Measurements from ENCODE around the gene BTBD16. TPM values are rescaled to one million over a fixed set of nuclear protein-coding genes. Genes with fewer than 3 reads are reported as not detected.

BTBD16 gene
- polyA plus RNA-seq = not detected

GRCh38 chr10:122271076-122271475, at the start of gene BTBD16:
Gene BTBD16 (plus strand): TSS chr10:122271296. CDS start chr10:122275082, 3,786 bp downstream.
- Mint-ChIP-seq H3K27ac (no peak within 1 kb of the TSS), H3K27me3 (ENCODE audit: low read depth in 3 of 3) (peaks cover 2 to 4% (median 2%) of the 10 kb centered on the region in 3 donors), H3K4me1 (no peaks in the 10 kb centered on the region), H3K4me3 (no peak within 1 kb of the TSS), H3K36me3 (no peaks in the 10 kb centered on the region), H3K9me3 (peaks cover 0 to 1% (median 0%) of the 10 kb centered on the region in 6 donors)
- DNase-seq = no peak

DNA sequence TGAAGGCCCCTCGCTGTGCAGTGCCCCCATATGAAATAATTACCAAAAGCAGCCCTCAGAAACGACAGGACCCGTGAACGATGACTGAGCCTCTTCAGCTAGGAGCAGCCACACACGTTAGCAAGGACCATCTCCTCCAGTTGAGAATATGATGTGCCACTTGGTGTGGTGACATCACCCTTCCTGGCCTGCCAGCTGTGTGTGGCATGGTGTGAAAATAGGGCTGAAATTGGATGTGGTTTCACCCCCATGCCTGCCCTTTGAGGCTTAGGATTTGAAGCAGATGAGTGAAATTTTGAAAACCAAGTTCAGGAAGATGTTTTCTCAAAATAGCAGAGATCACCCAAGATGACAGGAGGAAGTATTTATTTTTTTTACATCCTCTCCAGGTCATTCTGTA, 49.1 kb upstream of the BTBD16 start:
- Mint-ChIP-seq H3K36me3 (no peaks in the 10 kb centered on the region), H3K27me3 (ENCODE audit: low read depth in 3 of 3) (peaks cover 3 to 6% (median 6%) of the 10 kb centered on the region in 3 donors), H3K4me3 (no peak overlapping the region), H3K4me1 (no peaks in the 10 kb centered on the region), H3K9me3 (no peaks in the 10 kb centered on the region), H3K27ac (no peak overlapping the region)
- no peak for DNase-seq

DNA sequence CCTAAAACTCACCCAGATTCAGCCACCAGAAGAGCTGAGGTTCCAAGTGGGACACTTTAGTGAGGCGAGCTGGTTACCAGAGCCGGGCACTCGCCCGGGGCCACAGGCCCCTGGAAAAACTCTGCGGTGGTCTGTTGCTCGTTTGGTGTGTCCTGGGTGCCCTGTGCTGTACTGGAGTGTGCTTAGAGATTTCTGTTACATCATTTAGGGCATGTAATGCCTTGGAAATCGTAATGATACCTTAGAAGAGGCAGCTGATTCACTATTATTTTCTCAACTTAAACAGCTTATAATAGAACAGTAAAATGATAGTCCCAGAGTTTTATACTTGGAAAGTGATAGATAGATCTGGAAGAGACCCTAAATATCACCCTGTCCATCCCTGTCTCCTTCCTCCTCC, 48.5 kb upstream of the BTBD16 start:
- DNase-seq = no peak
- H3K4me1 Mint-ChIP-seq = no peaks in the 10 kb centered on the region
- H3K4me3 Mint-ChIP-seq = no peak overlapping the region
- H3K36me3 Mint-ChIP-seq = no peaks in the 10 kb centered on the region
- H3K27me3 Mint-ChIP-seq (ENCODE audit: low read depth in 3 of 3) = peaks cover 3 to 6% (median 6%) of the 10 kb centered on the region in 3 donors
- no peaks in the 10 kb centered on the region for H3K9me3 Mint-ChIP-seq
- H3K27ac Mint-ChIP-seq = no peak overlapping the region

DNA sequence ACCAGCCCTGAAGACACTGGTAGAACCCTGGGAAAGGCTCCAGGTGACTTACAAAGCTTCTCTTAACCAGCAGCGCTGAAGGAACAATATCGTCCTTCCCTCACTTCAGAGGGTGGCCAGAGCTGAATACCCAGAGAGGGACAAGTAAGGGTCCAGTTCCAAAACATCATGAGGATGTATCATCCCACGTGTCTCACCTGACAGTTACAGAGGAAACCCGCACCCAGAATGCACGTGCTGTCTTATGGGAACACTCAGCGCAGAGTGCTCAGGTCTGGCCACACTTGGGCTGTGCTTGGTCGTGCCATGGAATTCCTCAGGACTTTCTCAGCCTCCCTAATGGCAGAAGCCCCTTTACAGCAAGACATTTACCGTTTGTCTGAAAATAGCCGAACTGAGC, 46.9 kb upstream of the BTBD16 start:
- Mint-ChIP-seq H3K9me3 (no peaks in the 10 kb centered on the region), H3K36me3 (no peaks in the 10 kb centered on the region), H3K4me3 (no peak overlapping the region), H3K27ac (no peak overlapping the region), H3K4me1 (no peaks in the 10 kb centered on the region), H3K27me3 (ENCODE audit: low read depth in 3 of 3) (peaks cover under 1 to 4% (median 2%) of the 10 kb centered on the region in 3 donors)
- DNase-seq = no peak

DNA sequence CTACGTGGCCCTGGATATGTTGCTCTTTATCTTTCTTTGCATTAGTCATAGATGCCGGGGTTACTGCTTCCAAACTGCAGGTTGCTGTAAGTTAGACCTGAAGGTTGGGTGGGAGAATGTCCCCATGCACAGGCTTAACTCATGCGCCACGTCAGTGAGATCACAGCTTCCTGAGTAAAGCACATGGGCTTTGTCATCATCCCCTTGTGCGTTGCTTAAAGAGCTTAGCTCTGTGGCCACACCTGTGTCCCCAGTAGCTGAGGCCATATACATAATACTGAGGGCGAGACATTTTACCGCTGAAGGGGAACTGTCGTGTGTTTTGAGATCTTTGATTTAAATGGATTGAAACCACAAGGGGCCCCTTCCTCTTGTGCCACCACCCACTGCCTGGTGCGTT, 45.8 kb upstream of the BTBD16 start:
- no peak overlapping the region for H3K4me3 Mint-ChIP-seq
- H3K4me1 Mint-ChIP-seq = no peaks in the 10 kb centered on the region
- no peak overlapping the region for H3K27ac Mint-ChIP-seq
- H3K27me3 Mint-ChIP-seq (ENCODE audit: low read depth in 3 of 3) = peaks cover 0 to 3% (median 2%) of the 10 kb centered on the region in 3 donors
- H3K9me3 Mint-ChIP-seq = no peaks in the 10 kb centered on the region
- H3K36me3 Mint-ChIP-seq = no peaks in the 10 kb centered on the region
- DNase-seq = no peak

DNA sequence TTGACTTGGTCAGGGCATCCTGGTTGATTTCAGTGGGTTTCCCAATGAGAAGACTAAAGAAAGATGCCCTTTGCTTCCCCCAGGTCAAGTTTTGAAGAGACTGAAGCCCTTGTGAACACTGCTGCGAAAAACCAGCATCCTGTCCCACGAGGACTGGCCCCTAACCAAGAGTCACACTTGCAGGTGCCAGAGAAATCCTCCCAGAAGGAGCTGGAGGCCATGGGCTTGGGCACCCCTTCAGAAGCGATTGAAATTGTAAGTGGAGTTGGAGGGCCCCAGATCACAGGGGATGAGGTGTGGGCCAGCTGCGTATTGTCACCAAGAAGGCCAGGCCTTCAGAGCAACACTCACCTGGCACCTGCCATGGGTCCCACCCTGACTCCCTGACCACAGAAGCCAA, 43.3 kb upstream of the BTBD16 start:
- Mint-ChIP-seq H3K9me3 (no peaks in the 10 kb centered on the region), H3K27me3 (ENCODE audit: low read depth in 3 of 3) (peaks cover 0 to 3% (median 2%) of the 10 kb centered on the region in 3 donors), H3K27ac (no peak overlapping the region), H3K36me3 (no peaks in the 10 kb centered on the region), H3K4me3 (no peak overlapping the region), H3K4me1 (no peaks in the 10 kb centered on the region)
- DNase-seq = no peak

- Mint-ChIP-seq H3K9me3 (no peaks in the 10 kb centered on the region), H3K4me1 (no peaks in the 10 kb centered on the region), H3K36me3 (no peaks in the 10 kb centered on the region), H3K27me3 (ENCODE audit: low read depth in 3 of 3) (peaks cover 0 to 2% (median 0%) of the 10 kb centered on the region in 3 donors), H3K4me3 (no peak overlapping the region), H3K27ac (no peak overlapping the region)
- DNase-seq = no peak
Measured at GRCh38 chr10:122229666-122230065, 41.4 kb upstream of the BTBD16 start.

DNA sequence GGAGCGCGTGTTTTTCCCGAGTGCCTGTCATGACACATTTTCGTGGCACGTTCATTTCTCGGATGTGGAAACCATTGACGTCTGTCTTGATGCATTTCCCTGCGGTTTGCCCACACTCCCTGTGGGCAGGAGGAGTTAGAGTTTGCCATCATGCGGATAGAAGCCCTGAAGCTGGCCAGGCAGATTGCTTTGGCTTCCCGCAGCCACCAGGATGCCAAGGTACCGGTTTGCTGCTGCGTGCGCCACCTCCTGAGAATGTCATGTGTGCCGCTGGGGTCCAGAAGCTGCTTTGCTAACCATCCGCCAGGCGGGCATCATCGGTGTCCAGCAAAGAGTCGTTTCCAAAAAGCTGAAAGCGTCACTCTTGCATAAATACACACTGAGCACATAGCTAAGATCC, 40.9 kb upstream of the BTBD16 start:
- Mint-ChIP-seq H3K4me3 (no peak overlapping the region), H3K36me3 (no peaks in the 10 kb centered on the region), H3K27me3 (ENCODE audit: low read depth in 3 of 3) (no peaks in the 10 kb centered on the region), H3K9me3 (no peaks in the 10 kb centered on the region), H3K27ac (no peak overlapping the region), H3K4me1 (no peaks in the 10 kb centered on the region)
- no peak for DNase-seq

GRCh38 chr10:122232769-122233168, 38.3 kb upstream of the BTBD16 start:
- H3K4me1 Mint-ChIP-seq = no peaks in the 10 kb centered on the region
- no peak overlapping the region for H3K27ac Mint-ChIP-seq
- peaks cover 0 to 5% (median 0%) of the 10 kb centered on the region in 3 donors for H3K27me3 Mint-ChIP-seq (ENCODE audit: low read depth in 3 of 3)
- H3K36me3 Mint-ChIP-seq = no peaks in the 10 kb centered on the region
- H3K9me3 Mint-ChIP-seq = no peaks in the 10 kb centered on the region
- H3K4me3 Mint-ChIP-seq = no peak overlapping the region
- no peak for DNase-seq

DNA sequence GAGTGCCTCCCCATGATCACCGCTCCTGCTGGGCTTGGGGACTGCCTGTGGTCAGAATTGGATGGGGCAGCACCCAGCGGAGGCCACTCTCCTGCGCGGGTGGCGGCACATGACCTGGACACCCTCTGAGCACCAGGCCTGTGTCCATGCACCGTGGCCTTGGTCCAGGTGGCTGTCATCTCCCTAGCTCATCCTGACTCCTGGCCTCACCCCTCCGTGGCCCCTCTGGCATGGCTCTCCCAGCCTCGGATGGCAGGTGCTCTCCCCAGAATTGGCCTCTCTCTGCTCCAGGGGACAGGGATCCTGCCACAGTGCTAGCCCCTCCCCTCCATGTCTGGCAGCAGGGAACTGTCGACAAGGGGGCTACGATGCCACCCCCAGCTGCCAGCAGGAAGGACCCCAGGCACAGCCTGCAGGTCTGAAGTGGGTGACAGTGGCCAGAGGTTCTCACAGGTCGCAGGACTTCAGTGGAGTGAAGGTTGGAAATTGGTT, 37.2 kb upstream of the BTBD16 start:
- H3K4me1 Mint-ChIP-seq = no peaks in the 10 kb centered on the region
- no peaks in the 10 kb centered on the region for H3K9me3 Mint-ChIP-seq
- H3K27me3 Mint-ChIP-seq (ENCODE audit: low read depth in 3 of 3) = peaks cover 0 to 5% (median 3%) of the 10 kb centered on the region in 3 donors
- no peak for DNase-seq
- no peaks in the 10 kb centered on the region for H3K36me3 Mint-ChIP-seq
- no peak overlapping the region for H3K4me3 Mint-ChIP-seq
- no peak overlapping the region for H3K27ac Mint-ChIP-seq

GRCh38 chr10:122234416-122234815, 36.7 kb upstream of the BTBD16 start:
- DNase-seq = no peak
- Mint-ChIP-seq H3K27me3 (ENCODE audit: low read depth in 3 of 3) (peaks cover 0 to 5% (median 3%) of the 10 kb centered on the region in 3 donors), H3K27ac (no peak overlapping the region)

GRCh38 chr10:122236690-122237306, 34.3 kb upstream of the BTBD16 start:
- Mint-ChIP-seq H3K9me3 (no peaks in the 10 kb centered on the region), H3K36me3 (no peaks in the 10 kb centered on the region), H3K4me3 (no peak overlapping the region), H3K27me3 (ENCODE audit: low read depth in 3 of 3) (peaks cover 3 to 8% (median 4%) of the 10 kb centered on the region in 3 donors), H3K4me1 (no peaks in the 10 kb centered on the region), H3K27ac (no peak overlapping the region)
- no peak for DNase-seq

More at GRCh38 chr10:122234416-122234815, 36.7 kb upstream of the BTBD16 start:
- H3K4me1 Mint-ChIP-seq = no peaks in the 10 kb centered on the region
- no peak overlapping the region for H3K4me3 Mint-ChIP-seq
- H3K9me3 Mint-ChIP-seq = no peaks in the 10 kb centered on the region
- no peaks in the 10 kb centered on the region for H3K36me3 Mint-ChIP-seq

- no peak overlapping the region for H3K4me3 Mint-ChIP-seq
- no peaks in the 10 kb centered on the region for H3K9me3 Mint-ChIP-seq
- DNase-seq = no peak
- H3K36me3 Mint-ChIP-seq = no peaks in the 10 kb centered on the region
- no peaks in the 10 kb centered on the region for H3K4me1 Mint-ChIP-seq
- H3K27ac Mint-ChIP-seq = no peak overlapping the region
- peaks cover 3 to 8% (median 7%) of the 10 kb centered on the region in 3 donors for H3K27me3 Mint-ChIP-seq (ENCODE audit: low read depth in 3 of 3)
Measured at GRCh38 chr10:122237331-122237990, 33.6 kb upstream of the BTBD16 start.

DNA sequence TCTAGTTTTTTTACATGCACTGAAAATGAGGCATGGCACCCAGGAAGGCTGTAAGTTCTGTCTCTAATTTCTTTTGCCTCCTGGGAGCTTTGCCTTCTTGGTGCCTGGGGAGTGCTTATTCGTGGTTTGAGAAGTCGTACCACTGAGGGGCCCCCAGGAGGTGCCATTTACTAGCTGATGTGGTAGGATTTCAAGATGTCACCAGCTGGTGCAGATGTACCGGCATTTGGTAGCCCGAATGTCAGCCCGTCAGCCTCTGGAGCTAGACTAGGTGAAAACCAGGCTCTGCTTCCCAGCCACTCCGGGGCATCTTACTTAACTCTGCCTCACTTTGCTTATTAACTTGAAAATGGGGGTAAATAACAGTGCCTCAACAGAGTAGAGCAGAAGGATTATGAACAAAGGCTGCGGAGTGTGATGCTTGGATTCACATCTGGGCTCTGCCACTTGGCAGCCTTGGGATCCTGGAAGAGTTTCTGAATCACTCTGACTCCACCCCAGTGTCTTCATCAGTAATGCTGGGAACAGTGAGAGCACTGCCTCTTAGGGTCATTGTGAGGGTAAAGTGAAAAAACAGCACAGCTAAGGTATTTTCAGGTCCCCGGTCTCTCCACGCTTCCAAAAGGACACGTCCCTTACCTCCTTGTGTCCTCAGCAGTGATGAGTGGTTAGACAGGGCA, 31.4 kb upstream of the BTBD16 start:
- no peak overlapping the region for H3K4me3 Mint-ChIP-seq
- H3K9me3 Mint-ChIP-seq = no peaks in the 10 kb centered on the region
- no peak for DNase-seq
- no peak overlapping the region for H3K27ac Mint-ChIP-seq
- H3K27me3 Mint-ChIP-seq (ENCODE audit: low read depth in 3 of 3) = peaks cover 3 to 8% (median 7%) of the 10 kb centered on the region in 3 donors
- no peaks in the 10 kb centered on the region for H3K36me3 Mint-ChIP-seq
- H3K4me1 Mint-ChIP-seq = no peaks in the 10 kb centered on the region
